GM19372 (cell line): ENCODE data around the gene TMEM150B.

Experiments used
- ATAC-seq: cut with Tn5 transposase; IDR thresholded peaks from one replicate; pipeline ENCODE4 v1.9.1; 2021; ENCODE audit warnings: mild to moderate bottlenecking, low read depth, moderate library complexity; ENCODE audit not compliant: unreplicated experiment

Gene TMEM150B

DNA sequence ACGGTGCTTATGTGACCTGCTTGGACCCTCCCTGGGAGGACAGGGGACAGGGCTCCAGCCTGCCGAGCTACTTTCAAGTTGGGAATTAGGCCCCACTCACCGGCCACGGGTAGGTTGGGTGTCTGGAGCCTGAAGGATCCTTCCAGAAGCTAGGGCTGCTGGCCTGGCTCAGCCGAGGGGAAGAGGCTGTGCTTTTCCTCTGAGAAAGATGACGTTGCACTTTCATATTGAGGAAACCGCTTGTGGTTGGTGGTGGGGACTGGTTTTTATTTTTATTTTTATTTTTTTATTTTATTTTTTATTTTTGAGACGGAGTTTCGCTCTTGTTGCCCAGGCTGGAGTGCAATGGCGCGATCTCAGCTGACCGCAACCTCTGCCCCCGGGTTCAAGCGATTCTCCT, at the start of gene TMEM150B:
TSS of gene TMEM150B (minus strand) at position 170 of the 400 bp plus-strand sequence. CDS start 4,305 bp downstream, outside the sequence.
- ATAC-seq: no peak

DNA sequence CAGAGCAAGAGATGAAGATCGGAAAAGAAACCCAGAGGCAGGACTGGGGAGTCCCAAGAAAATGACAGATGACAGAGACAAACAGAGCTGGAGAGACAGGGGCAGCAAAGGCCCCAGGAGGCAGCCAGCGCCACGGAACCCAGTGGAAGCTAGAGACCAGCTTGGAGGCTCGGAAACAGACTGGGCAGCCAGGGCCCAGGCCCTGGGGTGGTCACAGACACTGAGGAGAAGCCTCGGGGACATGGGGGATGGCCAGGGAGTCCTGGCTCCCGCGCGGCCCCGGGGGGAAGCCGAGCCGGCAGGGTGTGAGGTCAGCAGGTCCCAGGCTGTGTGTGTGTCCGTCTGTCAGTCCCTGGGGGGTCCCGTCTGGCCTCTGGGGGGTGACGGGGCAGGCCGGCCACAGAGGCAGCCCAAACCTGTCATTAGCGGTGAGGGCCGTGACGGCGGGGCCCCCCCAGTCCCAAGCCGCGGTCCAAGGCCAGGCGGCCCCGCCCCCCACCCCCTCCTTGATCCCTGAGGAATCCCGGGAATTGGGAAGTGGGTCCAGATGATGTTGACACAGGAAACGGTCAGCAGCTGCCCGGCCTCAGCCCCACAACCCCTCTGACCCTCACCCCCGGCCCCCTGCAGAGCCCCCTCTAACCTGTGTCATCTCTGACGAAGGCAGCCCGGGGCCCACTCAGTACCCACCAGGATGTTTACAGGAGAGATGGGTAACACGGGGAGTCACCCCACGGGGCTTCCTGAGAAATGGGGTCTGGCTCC, 49.0 kb upstream of the TMEM150B start:
- ATAC-seq: no peak

GRCh38 chr19:55373306-55373992, 48.3 kb upstream of the TMEM150B start:
- ATAC-seq: no peak

DNA sequence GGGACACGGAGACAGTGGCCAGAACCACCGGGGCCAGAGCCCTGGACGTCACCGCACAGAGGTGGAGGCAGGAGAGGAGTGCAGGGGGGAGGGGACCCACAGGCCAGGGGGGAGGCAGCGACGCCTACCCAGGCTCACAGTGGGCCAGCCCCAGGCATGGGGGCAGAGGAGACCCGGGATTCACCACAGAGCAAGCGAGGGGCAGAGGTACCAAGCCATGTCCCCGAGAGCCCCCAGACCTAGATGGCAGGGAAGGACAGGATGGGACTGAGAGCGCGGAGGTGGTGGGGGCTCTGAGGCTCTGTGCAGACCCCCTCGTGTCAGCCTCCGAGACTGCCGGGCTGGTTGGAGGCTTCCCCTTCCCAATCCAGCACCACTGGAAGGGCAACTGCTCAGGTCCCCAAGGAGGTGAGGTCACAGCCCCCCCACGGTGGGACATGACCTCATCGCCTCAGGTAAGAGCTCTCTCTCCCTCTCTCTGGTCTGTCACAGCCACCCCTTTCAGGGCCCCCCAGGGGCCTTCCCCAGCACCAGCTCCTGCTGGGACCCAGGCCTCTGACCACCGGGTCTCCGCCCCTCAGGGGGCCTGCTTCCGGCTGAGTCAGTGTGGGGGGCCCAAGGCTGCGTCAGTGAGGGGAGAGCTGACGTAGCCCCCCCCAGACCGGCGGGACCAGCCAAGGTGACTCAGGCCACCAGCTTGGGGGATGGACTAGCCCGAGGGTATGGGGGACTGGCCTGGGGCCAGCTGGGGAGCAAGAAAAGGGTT, 47.4 kb upstream of the TMEM150B start:
- ATAC-seq: no peak

DNA sequence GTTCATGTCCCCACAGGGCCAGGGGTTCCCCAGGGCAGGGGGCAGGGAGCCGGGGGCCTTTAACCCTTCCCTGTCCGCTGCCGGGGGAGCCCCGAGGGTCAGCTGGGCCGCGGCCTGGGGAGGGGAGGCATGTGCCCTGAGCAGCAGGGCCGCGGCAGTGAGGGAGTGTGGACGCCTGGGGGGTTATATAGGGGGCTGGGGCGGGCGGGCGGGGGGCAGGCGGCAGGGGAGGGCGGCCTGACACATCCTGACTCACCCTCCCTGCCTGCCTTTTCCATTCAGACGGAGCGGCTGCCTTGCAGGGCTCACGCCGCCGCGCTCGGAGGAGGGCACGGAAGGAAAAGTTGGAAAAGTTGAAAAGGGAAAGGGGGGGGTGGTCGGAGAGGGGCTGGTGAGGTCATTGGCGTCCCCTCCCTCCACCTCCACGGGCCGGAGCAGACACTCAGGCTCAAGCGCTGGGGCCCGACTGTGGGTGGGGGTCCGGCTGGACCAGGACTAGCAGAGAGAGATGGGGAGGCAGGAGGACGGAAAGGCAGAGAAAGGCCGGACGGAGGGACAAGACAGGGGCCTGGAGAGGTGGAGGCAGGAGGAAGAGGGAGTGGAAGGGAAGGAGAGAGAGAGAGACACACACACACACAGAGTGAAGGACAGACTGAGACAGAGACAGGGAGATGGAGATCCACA, 45.3 kb upstream of the TMEM150B start, which contains the start of gene IL11:
TSS of gene IL11 (minus strand) at position 159 of the 684 bp plus-strand sequence. CDS start at position 6, 153 bp downstream.
- ATAC-seq: no peak

DNA sequence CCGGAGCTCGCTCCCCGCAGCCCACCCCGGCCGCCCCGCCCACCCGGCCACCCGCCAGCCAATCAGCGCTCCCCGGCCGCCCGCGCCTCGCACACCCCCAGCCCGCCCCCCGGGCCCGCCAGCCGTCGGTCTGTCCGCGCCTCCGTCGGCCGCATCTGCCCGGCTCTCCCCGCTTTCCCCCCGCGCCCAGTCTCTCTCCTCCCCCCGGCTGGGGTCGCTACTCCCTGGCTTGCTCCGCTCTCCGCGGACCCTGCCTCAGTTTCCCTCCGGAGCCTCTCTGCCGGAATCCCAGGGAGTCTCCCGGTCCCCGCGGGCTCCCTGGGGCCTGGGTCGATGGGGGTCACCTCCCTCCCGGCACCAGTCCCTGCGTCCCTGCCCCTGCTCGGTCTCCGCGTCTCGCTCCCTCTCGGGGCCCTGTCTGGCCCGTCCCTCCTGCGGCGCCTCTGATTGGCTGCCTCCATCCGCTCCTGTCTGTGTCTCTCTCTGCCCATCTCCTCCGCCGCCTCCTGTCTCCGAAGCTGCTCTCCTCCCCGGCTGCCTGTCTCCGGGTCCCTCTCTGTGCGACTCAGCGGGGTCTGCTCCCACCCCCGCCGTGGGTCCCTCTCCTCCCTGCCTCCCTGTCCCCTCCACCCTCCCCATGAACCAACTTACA, 44.6 kb upstream of the TMEM150B start:
- no peak for ATAC-seq

DNA sequence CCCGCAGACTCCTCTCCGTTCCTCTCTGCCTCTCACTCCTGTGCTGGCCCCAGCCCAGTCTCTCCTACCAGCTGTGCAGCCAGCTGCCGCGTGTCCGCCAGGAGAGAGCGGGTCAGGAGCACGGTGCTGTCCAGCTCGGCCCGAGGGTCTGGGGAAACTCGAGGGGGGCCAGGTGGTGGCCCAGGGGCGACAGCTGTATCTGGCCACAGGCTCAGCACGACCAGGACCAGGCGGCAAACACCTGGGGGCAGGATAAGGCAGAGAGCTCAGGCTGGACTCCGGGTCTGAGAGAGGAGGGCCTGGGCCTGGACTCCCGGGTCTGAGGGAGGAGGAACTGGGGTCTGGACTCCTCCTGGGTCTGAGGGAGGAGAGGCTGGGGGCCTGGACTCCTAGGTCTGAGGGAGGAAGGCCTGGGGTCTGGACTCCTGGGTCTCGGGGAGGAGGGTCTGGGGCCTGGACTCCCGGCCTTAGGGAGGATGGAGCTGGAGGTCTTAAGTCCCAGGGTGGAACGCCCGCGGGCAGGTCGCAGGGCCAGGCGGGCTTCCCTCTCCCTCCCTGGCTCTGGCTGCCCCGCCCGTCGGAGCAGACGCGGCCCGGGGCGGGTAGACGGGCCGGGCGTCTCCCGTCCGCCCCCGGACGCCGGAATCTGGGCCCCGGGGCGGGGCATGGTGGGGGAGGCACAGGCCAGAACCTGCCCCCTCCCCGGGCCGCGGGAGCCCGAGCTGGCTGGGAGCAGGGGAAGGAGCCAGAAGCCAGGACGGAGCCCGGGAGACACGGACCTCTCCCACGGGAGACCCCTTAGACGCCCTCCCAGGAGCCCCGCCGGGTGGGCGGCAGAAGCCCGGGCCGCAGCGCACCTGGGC, 43.8 kb upstream of the TMEM150B start:
- no peak for ATAC-seq

- no peak for ATAC-seq
Observed at GRCh38 chr19:55368106-55368505, 43.0 kb upstream of the TMEM150B start.

GRCh38 chr19:55366790-55367189, 41.6 kb upstream of the TMEM150B start:
- ATAC-seq: no peak

GRCh38 chr19:55365964-55366363, 40.8 kb upstream of the TMEM150B start:
- no peak for ATAC-seq

GRCh38 chr19:55365245-55365644, 40.1 kb upstream of the TMEM150B start:
- ATAC-seq: no peak

DNA sequence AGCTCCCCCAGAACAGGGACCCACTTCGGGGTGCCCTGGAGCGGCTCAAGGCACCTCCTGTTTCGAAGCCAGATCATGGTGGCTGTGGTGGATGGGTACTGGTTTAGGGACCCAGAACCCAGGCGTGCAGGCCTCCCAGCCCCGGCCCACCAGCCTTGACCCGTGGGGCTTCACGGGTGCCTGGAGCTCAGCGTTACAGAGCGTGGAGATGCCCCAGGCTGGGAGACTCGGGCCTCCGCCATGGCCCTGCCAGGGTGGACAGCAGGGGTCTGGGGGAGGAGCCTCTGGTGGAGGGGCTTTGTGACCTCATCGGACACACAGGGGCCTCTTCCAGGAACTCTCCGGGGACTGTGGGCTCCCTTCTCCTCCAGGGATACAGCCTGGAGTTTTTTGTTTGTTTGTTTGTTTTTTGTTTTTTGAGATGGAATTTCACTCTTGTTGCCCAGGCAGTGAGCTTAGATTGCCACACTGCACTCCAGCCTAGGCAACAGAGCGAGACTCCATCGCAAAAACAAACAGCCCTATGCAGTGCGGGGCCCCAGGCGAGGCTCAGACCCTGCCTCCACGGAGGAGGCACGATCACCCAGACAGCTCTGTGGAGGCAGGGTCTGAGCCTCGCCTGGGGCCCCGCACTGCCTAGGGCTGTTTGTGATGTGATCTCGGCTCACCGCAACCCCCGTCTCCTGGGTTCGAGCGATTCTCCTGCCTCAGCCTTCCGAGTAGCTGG, 38.0 kb upstream of the TMEM150B start, which contains the start of gene GARIN5B:
TSS of gene GARIN5B (minus strand) at position 271 of the 727 bp plus-strand sequence. CDS start at position 77, 194 bp downstream.
- no peak for ATAC-seq

DNA sequence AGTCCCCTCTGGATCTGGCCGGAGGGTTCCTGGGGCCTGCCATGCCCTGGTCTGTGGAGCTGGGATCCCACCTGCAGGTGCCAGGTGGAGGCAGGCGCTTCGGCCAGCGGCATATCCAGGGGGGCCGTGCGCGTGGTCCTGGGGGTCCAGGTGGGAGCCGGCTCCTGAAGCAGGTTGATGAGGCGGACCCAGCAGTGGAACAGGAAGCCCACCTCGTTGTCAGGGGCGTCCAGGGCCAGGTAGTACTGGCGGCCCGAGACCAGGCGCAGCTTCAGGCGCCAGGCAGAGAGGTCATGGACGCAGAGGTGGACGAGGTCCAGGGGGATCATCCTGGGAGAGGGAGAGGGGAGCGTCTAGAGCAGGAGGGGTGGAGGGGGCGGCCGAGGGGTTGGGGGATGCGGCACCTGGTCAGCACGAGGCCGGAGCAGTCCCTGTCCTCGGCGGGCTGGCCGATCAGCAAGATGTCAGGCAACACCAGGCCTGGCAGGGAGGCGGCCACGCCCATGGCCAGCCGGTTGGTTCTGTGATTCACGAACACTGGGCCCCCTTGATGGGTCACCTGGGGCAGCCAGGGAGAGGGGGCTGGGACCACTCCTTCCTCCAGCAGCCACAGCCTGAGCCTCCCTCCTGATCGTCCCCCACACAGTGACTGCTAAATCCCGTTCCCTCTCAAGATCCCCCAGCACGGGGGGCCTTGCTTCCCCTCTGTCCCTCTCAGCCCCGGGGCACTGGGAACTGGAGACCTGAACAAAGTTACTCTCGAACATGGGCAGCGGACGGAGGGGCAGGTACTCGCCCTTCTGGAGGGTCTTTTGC, 37.2 kb upstream of the TMEM150B start:
- no peak for ATAC-seq

DNA sequence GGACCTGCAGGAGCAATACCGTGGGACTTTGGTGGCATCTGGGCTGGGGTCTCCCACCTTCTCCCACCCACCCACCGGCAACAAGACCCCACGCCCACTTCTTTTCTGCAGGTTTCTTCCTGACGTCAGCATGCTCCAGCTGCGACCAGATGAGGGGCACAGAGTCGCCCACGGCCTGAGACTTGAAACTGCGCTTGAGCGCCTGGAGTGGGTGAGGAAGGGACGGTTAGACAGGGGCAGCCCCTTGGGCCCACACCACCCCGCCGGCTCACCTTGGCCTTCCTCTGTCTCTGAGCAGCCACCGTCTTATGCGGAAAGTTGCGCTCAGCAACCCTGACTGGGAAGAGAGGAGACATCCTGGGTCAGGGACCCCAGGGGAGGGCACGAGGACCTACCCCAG, 35.8 kb upstream of the TMEM150B start:
- ATAC-seq: no peak

DNA sequence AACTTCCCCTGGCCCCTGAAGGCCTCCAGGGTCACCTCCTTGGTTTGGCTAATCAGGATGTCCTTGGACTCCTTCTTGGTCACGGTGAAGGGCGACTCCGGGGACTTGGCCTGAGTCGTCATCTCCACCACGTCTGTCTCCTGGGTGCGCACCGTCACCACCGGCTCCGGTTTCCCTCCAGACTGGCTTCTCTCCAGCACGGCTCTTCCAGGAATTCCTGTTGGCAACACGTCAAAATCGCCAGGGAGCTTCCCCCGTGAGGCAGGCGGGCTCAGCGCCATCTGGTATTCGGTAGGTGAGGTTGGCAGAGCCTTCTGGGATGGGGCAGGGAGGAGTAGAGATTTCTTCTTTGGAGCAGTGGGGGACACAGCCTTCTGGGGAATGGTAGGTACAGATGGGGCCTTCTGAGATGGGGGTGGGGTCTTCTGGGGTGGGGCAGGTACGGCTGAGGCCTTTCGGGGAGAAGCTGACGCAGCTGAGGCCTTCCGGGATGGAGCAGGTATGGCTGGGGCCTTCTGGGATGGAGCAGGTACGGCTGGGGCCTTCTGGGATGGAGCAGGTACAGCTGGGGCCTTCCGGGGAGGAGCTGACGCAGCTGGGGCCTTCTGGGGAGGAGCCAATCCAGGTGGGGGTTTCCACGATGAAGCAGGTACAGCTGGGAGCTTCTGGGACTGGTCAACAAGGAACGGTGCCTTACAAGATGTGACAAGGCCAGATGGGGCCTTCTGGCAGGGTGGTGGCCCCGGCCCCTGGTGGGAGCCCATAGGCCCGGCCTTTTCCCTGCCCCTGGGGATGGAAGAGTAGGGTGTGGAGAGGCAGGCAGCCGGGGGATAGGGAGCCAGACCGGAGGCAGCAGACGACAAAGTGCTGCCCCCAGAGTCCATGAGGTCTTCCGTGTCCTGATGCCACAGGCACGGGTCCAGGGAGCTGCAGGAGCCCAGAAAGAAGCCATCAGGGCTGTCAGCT, 34.1 kb upstream of the TMEM150B start:
- ATAC-seq: no peak

- no peak for ATAC-seq
Observed at GRCh38 chr19:55358493-55358892, 33.4 kb upstream of the TMEM150B start.
